ENCODE data around the gene RMP24.

Gene RMP24

DNA sequence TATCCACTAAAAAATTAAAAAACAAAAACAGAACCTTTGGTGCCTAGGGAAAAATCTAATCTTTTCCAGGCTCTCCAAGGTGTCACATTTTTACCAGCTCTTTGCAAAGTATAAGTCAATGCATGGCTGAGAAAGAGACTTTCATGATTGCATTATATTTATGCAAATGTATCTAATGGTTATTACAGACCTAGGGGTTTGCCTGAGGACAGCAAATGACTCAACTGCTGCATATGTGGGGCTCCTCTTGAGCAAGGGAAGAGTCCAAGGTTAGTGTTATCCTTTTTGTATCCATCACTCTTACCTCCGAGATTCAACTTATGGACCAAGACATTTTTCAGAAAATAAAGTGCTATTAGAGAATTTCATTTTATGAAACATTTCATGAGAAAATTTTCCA lies 33.9 kb upstream of the RMP24 start:
- H3K4me3 ChIP-seq (ENCODE audit: low read depth, low read length, poor library complexity, severe bottlenecking): no peak overlapping the region
- H3K9me2 ChIP-seq (ENCODE audit: low read depth, low read length): no peaks in the 10 kb centered on the region
- no peaks in the 10 kb centered on the region for H3K27me3 ChIP-seq (ENCODE audit: insufficient read depth, low read length)
- H3K79me2 ChIP-seq (ENCODE audit: insufficient read depth, low read length): no peaks in the 10 kb centered on the region
- H3K9me3 ChIP-seq (ENCODE audit: low read length): no peaks in the 10 kb centered on the region
- H2AFZ ChIP-seq (ENCODE audit: low read length): no peak overlapping the region
- H3K36me3 ChIP-seq (ENCODE audit: insufficient read depth, low read length): no peaks in the 10 kb centered on the region
- no peak overlapping the region for H3K27ac ChIP-seq (ENCODE audit: low read depth, low read length, poor library complexity, severe bottlenecking)
- H3F3A ChIP-seq (ENCODE audit: insufficient read depth, low read length): no peaks in the 10 kb centered on the region
- TF ChIP-seq, protein P1, sequence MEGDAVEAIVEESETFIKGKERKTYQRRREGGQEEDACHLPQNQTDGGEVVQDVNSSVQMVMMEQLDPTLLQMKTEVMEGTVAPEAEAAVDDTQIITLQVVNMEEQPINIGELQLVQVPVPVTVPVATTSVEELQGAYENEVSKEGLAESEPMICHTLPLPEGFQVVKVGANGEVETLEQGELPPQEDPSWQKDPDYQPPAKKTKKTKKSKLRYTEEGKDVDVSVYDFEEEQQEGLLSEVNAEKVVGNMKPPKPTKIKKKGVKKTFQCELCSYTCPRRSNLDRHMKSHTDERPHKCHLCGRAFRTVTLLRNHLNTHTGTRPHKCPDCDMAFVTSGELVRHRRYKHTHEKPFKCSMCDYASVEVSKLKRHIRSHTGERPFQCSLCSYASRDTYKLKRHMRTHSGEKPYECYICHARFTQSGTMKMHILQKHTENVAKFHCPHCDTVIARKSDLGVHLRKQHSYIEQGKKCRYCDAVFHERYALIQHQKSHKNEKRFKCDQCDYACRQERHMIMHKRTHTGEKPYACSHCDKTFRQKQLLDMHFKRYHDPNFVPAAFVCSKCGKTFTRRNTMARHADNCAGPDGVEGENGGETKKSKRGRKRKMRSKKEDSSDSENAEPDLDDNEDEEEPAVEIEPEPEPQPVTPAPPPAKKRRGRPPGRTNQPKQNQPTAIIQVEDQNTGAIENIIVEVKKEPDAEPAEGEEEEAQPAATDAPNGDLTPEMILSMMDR (IDR thresholded peaks at IDR 0.05; ENCODE audit: low read length): no peak
- no peak for TF ChIP-seq EZH2 (IDR thresholded peaks at IDR 0.05; ENCODE audit: borderline replicate concordance, low read length)
- no peaks in the 10 kb centered on the region for H4K20me1 ChIP-seq (ENCODE audit: insufficient read depth, low read length)
- no peaks in the 10 kb centered on the region for H3K4me1 ChIP-seq (ENCODE audit: insufficient read depth, low read length, severe bottlenecking)
- H3K9ac ChIP-seq (ENCODE audit: low read length): no peak overlapping the region
- H3K4me2 ChIP-seq (ENCODE audit: low read length): no peak overlapping the region

DNA sequence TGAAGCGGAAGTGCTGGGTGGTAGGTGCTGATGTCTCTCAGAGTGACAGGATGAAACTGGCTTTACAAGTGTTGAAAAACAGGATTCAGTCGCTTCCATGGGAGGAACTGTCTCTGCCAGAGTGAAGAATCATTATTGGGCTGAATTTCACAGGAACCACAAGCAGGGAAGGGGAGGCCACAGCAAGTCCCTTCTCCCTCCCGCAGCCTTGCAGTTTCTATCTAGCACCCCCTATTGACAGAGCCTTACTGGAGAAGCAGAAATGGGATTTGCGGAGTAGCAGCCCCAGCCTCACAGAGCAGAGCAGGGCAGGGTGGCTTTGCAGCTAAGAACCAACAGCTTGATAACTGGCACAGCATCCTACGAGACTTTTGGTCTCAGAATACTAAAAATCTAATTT lies 33.3 kb upstream of the RMP24 start:
- no peaks in the 10 kb centered on the region for H3K36me3 ChIP-seq (ENCODE audit: insufficient read depth, low read length)
- H2AFZ ChIP-seq (ENCODE audit: low read length): no peak overlapping the region
- no peaks in the 10 kb centered on the region for H3K4me1 ChIP-seq (ENCODE audit: insufficient read depth, low read length, severe bottlenecking)
- no peaks in the 10 kb centered on the region for H4K20me1 ChIP-seq (ENCODE audit: insufficient read depth, low read length)
- no peaks in the 10 kb centered on the region for H3K9me3 ChIP-seq (ENCODE audit: low read length)
- H3K27me3 ChIP-seq (ENCODE audit: insufficient read depth, low read length): no peaks in the 10 kb centered on the region
- H3K4me2 ChIP-seq (ENCODE audit: low read length): no peak overlapping the region
- no peak overlapping the region for H3K4me3 ChIP-seq (ENCODE audit: low read depth, low read length, poor library complexity, severe bottlenecking)
- no peak for TF ChIP-seq EZH2 (IDR thresholded peaks at IDR 0.05; ENCODE audit: borderline replicate concordance, low read length)
- TF ChIP-seq, protein P1 (IDR thresholded peaks at IDR 0.05; ENCODE audit: low read length): peak; percentile 21; the same call in 1 of the 2 replicates
- H3K27ac ChIP-seq (ENCODE audit: low read depth, low read length, poor library complexity, severe bottlenecking): no peak overlapping the region
- no peak overlapping the region for H3K9ac ChIP-seq (ENCODE audit: low read length)
- H3K79me2 ChIP-seq (ENCODE audit: insufficient read depth, low read length): no peaks in the 10 kb centered on the region
- no peaks in the 10 kb centered on the region for H3F3A ChIP-seq (ENCODE audit: insufficient read depth, low read length)
- no peaks in the 10 kb centered on the region for H3K9me2 ChIP-seq (ENCODE audit: low read depth, low read length)

DNA sequence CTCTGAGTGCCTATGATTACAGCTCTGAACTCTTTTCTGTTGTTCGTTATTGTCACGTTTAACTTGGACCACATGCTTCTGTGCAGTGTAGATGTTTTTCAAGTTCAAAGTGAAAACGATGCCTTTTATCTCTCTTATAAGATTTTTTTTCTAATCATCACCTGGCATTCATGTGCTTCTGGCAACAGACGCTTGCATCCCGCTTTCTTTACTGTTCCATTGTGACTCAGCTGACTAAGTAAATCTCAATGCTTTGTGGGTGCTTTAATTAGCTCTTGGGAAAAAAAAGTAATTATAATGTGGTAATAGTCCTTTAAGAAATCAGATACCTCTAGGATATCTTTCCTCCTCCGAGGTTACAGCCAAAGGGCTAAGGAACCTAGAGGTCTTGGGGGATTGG lies 31.2 kb upstream of the RMP24 start:
- Histone ChIP-seq H3K4me2 (ENCODE audit: low read length) (no peak overlapping the region), H3K4me3 (ENCODE audit: low read depth, low read length, poor library complexity, severe bottlenecking) (no peak overlapping the region), H3K36me3 (ENCODE audit: insufficient read depth, low read length) (no peaks in the 10 kb centered on the region), H3K27ac (ENCODE audit: low read depth, low read length, poor library complexity, severe bottlenecking) (no peak overlapping the region), H3K27me3 (ENCODE audit: insufficient read depth, low read length) (no peaks in the 10 kb centered on the region), H3K9me3 (ENCODE audit: low read length) (no peaks in the 10 kb centered on the region), H3K4me1 (ENCODE audit: insufficient read depth, low read length, severe bottlenecking) (no peaks in the 10 kb centered on the region), H3F3A (ENCODE audit: insufficient read depth, low read length) (no peaks in the 10 kb centered on the region), H2AFZ (ENCODE audit: low read length) (no peak overlapping the region), H3K9ac (ENCODE audit: low read length) (no peak overlapping the region), H4K20me1 (ENCODE audit: insufficient read depth, low read length) (no peaks in the 10 kb centered on the region), H3K9me2 (ENCODE audit: low read depth, low read length) (no peaks in the 10 kb centered on the region), H3K79me2 (ENCODE audit: insufficient read depth, low read length) (no peaks in the 10 kb centered on the region)
- TF ChIP-seq, protein P1 (IDR thresholded peaks at IDR 0.05; ENCODE audit: low read length): no peak
- no peak for TF ChIP-seq EZH2 (IDR thresholded peaks at IDR 0.05; ENCODE audit: borderline replicate concordance, low read length)
